A549 treated with AZD9567 at 1 μM for 4 hours (cell line): ENCODE results near the gene RXRG. TPM values are rescaled to one million over a fixed set of nuclear protein-coding genes. Genes with fewer than 3 reads are reported as not detected.

Experiments
- total RNA-seq: library from RNA; stranded (reverse); fragments of 200-300 nt; extraction: Qiagen RNA extraction; gene quantifications from 5 replicates; pipeline ENCODE4 v1.2.3, GENCODE V29; 2022; ENCODE audit not compliant: insufficient read depth

Gene RXRG
- not detected in 5 replicates for total RNA-seq

DNA sequence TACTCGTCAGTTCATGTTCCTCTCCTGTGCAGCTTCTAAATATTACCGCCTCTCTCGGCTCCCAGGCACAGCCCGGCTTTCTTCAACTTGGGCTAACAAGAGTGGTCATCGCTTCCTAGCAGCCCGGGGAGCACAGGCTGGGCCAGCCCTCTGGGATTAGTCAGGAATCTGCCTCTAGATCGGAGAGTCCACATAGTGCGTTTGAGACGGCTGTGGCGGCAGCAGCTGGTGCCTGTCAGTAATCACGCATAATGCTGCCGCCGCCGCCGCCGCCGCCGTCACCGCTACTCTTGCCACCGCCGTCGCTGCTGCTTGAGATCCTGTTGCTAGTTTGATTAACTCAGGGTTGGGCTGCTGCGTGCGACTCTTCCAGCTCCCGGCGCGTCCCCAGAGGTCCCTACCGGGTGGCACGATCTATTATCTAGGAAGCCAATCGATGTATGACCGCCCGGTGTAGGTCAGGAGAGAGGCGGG is at the start of gene RXRG:
Gene RXRG, minus strand, starts transcription at position 230 of the 474 bp plus-strand sequence. CDS start 233 bp downstream, outside the sequence.

GRCh38 chr1:165355977-165356811 is 88.7 kb downstream of the RXRG start, which contains the start of gene LMX1A:
Gene LMX1A (minus strand): TSS chr1:165356715. CDS start chr1:165355559, 1,156 bp downstream.

Other genes with a start within 250 kb of the RXRG start
- gene LMX1A, start 88.4 kb downstream of the RXRG start, total RNA-seq: not detected in 5 replicates
- gene LRRC52, start 98.9 kb upstream of the RXRG start, total RNA-seq: not detected in 5 replicates
- gene MGST3, start 186.1 kb upstream of the RXRG start, total RNA-seq: 201 to 255 TPM (median 203 TPM) in 5 replicates